HL-60/S4 treated with retinoic acid at 250 ng/mL for 4 days and 3 days (cell line): ENCODE measurements around the gene KRT13.
"Not testable (repeated sequence)": the region's sequence is repeated elsewhere in the genome, so short reads cannot be mapped to it uniquely, and the experiment has no call there.

Source experiments
- in situ Hi-C: fragments of 300-500 bp; cut with MboI; formaldehyde crosslinking; loops from 2 replicates; pipeline ENCODE4 v1.7.0; 2022; ENCODE audit warnings: low sequenced_read_pairs

KRT13 gene

GRCh38 chr17:41505007-41505808 is at the start of gene KRT13:
KRT13 (minus strand) TSS chr17:41505612; CDS start chr17:41505550, 62 bp downstream.
- in situ Hi-C loops = no loop called here

- in situ Hi-C loops = no loop called here
Observed at GRCh38 chr17:41553987-41554680, 48.7 kb upstream of the KRT13 start.

- in situ Hi-C loops = no loop called here
Observed at GRCh38 chr17:41553176-41553575, 47.8 kb upstream of the KRT13 start.

GRCh38 chr17:41552455-41552854 is 47.0 kb upstream of the KRT13 start:
- in situ Hi-C loops = no loop called here

GRCh38 chr17:41551365-41551764 is 46.0 kb upstream of the KRT13 start:
- in situ Hi-C loops = no loop called here

GRCh38 chr17:41549596-41550039 is 44.2 kb upstream of the KRT13 start:
- in situ Hi-C loops = no loop called here

- in situ Hi-C loops = no loop called here
Observed at GRCh38 chr17:41548844-41549595, 43.6 kb upstream of the KRT13 start.

GRCh38 chr17:41547921-41548843 is 42.8 kb upstream of the KRT13 start:
- in situ Hi-C loops = no loop called here

GRCh38 chr17:41547378-41547841 is 42.0 kb upstream of the KRT13 start:
- in situ Hi-C loops = no loop called here

- in situ Hi-C loops = no loop called here
Observed at GRCh38 chr17:41546819-41547218, 41.4 kb upstream of the KRT13 start.

GRCh38 chr17:41545829-41546410 is 40.5 kb upstream of the KRT13 start:
- in situ Hi-C loops = no loop called here

GRCh38 chr17:41544935-41545334 is 39.5 kb upstream of the KRT13 start:
- in situ Hi-C loops = no loop called here

GRCh38 chr17:41544491-41544892 is 39.1 kb upstream of the KRT13 start:
- in situ Hi-C loops = no loop called here

- in situ Hi-C loops = not testable (repeated sequence)
Observed at GRCh38 chr17:41542786-41543185, 37.4 kb upstream of the KRT13 start.

GRCh38 chr17:41542357-41542756 is 36.9 kb upstream of the KRT13 start:
- in situ Hi-C loops = no loop called here

- in situ Hi-C loops = no loop called here
Observed at GRCh38 chr17:41540921-41541625, 35.7 kb upstream of the KRT13 start.

GRCh38 chr17:41539979-41540701 is 34.7 kb upstream of the KRT13 start:
- in situ Hi-C loops = no loop called here

GRCh38 chr17:41539071-41539492 is 33.7 kb upstream of the KRT13 start:
- in situ Hi-C loops = no loop called here

- in situ Hi-C loops = no loop called here
Observed at GRCh38 chr17:41538565-41538991, 33.2 kb upstream of the KRT13 start.
